ENCODE measurements around the gene ZBTB3.
A peak's percentile ranks its signal among the peaks of the same experiment; 100 is the strongest.

Gene ZBTB3

GRCh38 chr11:62753736-62754603, at the start of gene ZBTB3:
TSS of gene ZBTB3 (minus strand) at chr11:62754160. CDS start at chr11:62753664, 496 bp downstream.
- DNase-seq = peak; percentile 97

DNA sequence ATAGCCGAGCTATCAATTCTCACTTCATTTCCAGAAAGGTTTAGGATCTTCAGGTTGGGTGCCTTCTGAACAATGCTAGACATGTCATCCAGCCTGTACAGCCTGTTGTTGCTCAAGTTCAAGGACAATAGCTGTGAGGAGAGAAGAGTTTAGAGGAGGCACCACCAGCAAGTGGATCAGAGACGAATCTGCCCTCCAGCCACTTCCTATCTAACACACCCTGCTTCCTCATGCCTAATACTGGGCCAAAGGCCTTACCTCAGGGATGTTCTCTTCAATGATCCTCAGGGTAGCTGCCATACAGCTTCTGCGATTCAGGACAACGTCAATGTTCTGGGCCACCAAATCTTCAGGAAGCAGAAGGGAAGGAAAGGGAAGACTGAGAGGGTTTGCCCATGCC, 47.1 kb upstream of the ZBTB3 start:
- DNase-seq = no peak

GRCh38 chr11:62799486-62799885, 45.5 kb upstream of the ZBTB3 start:
- no peak for DNase-seq

GRCh38 chr11:62796281-62796680, 42.3 kb upstream of the ZBTB3 start:
- DNase-seq = no peak

DNA sequence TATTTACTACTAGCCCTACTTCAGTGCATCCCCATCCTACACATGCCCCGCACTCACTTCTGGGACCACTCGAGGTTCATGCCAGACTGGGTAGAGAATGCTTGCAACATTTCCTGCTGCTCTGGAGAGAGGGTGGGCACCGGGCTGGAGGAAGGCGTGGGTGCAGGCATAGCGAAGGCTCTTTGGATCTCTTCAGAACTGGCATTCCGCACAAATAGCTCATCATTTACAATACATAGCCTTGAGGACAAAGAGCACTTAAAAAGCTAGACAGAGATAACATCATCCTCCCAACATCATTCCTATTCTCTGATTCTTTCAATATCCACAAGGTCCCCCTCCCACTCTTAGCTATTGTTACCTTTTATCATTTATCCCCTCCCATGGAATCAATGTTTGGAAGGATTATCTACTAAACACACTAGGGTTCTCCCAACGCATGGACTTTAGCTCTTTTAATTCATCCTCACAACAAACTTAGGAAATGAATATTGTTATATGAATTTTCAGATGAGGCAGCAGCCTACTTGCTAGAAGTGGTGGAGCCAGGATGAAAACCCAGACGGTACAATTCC, 40.3 kb upstream of the ZBTB3 start:
- DNase-seq = no peak

GRCh38 chr11:62792202-62792575, 38.2 kb upstream of the ZBTB3 start:
- DNase-seq = no peak

DNA sequence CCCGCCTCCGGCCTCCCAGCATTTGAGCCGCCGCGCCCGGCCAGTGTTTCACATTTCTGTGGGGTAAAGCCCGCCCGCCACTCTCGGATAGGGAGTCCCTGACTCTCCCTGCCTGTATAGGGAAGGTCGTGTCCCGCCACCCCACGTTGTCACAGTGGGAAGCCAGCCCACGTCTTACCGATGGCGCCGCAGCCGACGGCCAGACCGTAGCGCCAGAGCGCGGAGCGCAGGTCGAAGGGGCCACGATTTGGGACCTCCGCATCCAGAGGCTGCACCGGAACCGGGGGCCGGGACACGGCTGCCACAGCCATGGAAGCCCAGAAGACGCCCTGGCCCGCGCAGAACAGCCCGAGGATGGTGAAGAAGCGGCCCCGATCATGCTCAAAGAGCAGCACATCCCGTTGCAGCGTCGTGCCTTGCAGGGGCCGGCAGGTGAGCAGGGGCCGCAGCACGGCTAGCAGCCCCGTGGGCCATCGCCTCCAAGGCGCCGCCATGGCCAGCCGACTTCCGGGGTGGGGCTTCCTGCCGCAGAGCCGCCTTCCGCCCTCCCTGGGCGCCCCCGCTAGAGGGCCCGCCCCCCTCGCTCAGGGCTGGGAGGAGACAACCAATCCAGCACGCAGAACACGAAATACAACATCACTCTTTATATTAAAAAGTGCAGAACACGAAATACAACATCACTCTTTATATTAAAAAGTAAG, 37.7 kb upstream of the ZBTB3 start, which contains the start of gene TMEM223:
TMEM223 (minus strand) TSS at position 506 of the 701 bp plus-strand sequence; CDS start at position 494, 12 bp downstream.
- DNase-seq = peak; percentile 94

- DNase-seq = no peak
Observed at GRCh38 chr11:62789576-62789975, 35.6 kb upstream of the ZBTB3 start.

DNA sequence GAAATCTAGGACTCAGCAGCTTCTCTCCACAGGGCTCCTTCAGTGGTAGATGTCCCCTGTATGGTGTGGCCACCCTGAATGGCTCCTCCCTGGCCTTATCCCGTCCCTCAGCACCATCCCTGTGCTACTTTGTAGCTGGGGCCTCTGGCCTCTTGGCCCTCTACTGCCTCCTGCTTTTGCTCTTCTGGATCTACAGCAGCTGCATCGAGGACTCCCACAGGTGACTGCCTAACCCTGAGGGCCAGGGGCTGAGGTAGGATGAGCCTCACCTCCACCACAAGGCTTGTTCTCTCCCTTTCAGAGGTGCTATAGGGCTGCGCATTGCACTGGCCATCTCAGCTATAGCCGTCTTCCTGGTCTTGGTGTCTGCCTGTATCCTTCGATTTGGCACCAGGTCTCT, 35.0 kb upstream of the ZBTB3 start:
- no peak for DNase-seq

DNA sequence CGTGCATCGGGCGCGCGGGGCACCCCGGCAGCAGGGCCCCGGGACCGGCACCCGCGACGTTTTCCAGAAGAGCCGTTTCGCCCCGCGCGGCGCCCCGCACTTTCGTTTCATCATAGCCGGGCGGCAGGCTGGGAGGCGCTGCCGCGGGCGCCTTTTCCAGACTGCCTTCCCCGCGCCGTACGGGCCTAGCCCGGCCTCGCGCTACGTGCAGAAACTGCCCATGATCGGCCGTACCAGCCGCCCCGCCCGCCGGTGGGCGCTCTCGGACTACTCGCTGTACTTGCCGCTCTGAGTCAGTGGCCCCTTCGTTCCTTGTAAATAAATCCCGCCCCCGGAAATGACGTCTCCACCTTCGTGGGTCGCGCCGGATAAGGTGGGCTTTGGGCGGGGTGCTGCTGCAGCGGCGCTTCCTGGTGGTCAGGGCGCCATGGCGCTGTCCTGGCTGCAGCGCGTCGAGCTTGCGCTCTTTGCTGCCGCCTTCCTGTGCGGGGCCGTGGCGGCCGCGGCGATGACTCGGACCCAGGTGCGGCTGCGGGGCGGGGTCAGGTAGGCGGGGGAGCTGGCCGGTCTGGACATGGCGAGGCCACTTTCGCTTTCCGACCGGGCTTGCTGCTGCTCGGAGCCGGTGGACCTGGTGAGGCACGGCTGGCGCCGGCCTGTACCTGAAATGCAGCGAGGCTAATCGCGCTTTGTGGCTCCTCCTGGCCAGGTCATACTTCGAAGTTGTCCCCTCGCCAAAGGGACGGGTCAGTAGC, 33.2 kb upstream of the ZBTB3 start, which contains the start of gene TMEM179B:
TMEM179B (plus strand) TSS at position 398 of the 755 bp plus-strand sequence; CDS start at position 428, 30 bp downstream.
- DNase-seq = peak; percentile 100

DNA sequence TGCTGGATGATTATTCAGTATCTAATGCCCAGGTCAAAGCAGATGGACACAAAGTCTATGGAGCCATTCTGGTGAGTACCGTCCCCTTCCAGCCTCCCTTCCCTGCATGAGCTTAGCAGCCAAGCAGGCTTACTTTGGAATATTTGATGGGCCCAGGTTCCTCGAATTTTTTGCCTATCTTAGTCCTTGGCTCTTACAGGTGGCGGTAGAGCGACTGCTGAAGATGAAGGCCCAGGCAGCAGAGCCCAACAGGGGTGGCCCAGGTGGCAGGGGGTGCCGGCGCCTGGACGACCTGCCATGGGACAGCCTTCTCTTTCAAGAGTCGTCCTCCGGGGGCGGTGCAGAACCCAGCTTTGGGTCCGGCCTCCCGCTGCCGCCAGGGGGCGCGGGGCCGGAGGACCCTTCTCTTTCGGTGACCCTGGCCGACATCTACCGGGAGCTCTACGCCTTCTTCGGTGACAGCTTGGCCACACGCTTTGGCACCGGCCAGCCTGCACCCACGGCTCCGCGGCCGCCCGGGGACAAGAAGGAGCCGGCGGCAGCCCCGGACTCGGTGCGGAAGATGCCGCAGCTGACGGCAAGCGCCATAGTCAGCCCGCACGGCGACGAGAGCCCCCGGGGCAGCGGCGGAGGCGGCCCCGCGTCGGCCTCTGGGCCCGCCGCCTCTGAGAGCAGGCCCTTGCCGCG, 32.5 kb upstream of the ZBTB3 start:
- DNase-seq = peak; percentile 90

GRCh38 chr11:62782753-62783152, 28.8 kb upstream of the ZBTB3 start:
- no peak for DNase-seq

DNA sequence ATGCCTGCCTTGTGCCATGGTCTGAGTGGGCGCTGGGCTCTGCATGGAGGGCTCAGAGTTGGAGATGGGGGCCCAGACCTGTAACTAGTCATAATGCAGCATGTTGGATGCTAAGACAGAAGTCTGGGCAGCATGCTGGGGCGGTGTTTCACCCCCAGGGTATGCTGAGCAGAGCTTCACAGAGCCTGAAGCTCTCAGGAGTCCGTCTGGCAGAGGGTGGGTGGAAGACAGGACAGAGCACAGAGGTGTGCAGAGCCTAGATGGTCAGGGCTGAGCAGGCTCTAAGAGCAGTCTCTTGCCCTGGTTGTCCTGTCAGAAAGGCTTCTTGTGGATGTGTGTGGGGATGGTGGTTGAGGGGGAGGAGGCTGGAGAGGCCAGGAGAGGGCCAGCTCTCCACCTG, 24.5 kb upstream of the ZBTB3 start:
- no peak for DNase-seq

- DNase-seq = no peak
Observed at GRCh38 chr11:62777389-62777788, 23.4 kb upstream of the ZBTB3 start.

DNA sequence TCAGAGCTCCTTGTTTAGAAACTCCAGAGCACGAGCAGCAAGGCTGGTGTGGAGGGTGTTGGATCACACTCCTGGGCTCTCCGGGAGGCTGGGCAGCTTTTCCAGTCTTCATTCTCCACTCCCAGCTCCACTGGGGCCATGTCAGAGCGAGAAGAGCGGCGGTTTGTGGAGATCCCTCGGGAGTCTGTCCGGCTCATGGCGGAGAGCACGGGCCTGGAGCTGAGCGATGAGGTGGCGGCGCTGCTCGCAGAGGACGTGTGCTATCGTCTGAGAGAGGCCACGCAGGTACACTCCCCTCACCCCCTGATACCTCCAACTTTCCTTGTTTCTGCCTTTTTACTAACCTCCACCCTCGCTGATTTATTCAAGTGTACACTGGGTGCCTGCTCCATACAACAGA, 21.7 kb upstream of the ZBTB3 start:
- DNase-seq = no peak

DNA sequence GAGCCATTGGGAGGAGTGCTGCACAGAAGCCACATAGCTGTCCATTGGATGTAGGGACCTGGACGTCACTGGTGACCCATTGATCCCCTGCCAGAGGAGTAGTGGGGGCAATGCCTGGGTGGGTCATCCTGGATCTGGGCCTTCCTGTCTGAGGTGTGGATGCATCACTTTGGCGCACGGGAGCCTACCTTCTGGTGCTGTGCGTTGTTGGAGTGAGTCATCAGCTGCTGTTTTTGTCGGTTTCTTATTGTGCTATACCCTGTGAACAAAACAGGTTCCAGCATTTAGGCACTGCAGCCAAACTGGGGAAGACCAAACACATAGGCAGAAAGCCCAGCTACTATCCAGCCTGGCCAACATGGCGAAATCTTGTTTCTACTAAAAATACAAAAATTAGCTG, 20.4 kb upstream of the ZBTB3 start:
- no peak for DNase-seq

GRCh38 chr11:62771144-62772021, 17.4 kb upstream of the ZBTB3 start, which contains the start of gene TAF6L:
TSS of gene TAF6L (plus strand) at chr11:62771396. CDS start at chr11:62775784, 4,388 bp downstream.
- DNase-seq = peak; percentile 98

DNA sequence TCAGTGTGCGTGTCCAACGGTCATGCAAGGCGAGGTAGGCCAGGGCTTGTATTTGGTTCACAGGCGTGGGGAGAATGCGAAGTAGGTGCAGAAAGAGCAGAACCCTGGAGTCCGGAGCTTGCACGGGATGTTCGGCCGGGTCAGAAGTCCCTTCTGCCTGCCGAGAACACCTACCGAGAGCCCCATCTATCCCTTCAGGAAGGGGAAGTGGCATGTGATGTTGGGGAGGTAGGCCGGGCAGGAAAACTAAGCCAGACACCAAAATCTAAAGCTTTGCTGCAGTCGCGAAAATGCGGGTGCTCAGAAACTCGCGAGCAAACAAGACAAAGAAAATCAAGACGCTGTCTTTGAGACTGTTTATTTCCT, 16.8 kb upstream of the ZBTB3 start:
- peak; percentile 48 for DNase-seq

DNA sequence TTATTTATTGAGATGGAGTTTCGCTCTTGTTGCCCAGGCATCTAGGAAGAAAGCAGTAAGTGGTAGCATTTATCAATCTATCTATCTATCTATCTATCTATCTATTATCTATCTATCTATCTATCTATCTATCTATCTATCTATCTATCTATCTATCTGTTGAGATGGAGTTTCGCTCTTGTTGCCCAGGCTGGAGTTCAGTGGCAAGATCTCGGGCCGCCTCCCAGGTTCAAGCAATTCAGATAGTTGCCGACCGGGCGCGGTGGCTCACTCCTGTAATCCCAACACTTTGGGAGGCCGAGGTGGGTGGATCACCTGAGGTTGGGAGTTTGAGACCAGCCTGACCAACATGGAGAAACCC, 6.9 kb upstream of the ZBTB3 start:
- peak; percentile 44 for DNase-seq

- no peak for DNase-seq
Observed at GRCh38 chr11:62757846-62758788, 4.2 kb upstream of the ZBTB3 start.
